Spleen (tissue), 7 donors: ENCODE data around the gene PLA2G4B.

Experiments
- POLR2A ChIP-seq, 3 donors: fragments of 450-650 bp; IDR thresholded peaks; one replicate each; pipeline ENCODE4 v1.5.1; 2017; ENCODE audit warnings: antibody characterized with exemption in 3 of 3, mild to moderate bottlenecking in 1 of 3
- TF ChIP-seq, protein P1 (sequence below), 11 experiments: fragments of 200-600 bp in 7 of 11; fragments of 450-650 bp in 4 of 11; sonication (generic) in 4 of 11; IDR thresholded peaks in 8 of 11; conservative IDR thresholded peaks in 3 of 11; 1 replicate in 7 of 11; 2 replicates in 4 of 11; pipeline versions ENCODE4 v1.4.0 to v1.8.0; 2016 to 2021; ENCODE audit warnings: antibody characterized with exemption in 11 of 11, inconsistent platforms in 4 of 11, mild to moderate bottlenecking in 1 of 11
- donor health status: DM: no; HTN: no; CAD: no; lungs with moderate emphysema.
- donor health status: DM: no; HTN: no; CAD: no.
- donor health status: DM: no; HTN: no; CAD: no.

DNA sequence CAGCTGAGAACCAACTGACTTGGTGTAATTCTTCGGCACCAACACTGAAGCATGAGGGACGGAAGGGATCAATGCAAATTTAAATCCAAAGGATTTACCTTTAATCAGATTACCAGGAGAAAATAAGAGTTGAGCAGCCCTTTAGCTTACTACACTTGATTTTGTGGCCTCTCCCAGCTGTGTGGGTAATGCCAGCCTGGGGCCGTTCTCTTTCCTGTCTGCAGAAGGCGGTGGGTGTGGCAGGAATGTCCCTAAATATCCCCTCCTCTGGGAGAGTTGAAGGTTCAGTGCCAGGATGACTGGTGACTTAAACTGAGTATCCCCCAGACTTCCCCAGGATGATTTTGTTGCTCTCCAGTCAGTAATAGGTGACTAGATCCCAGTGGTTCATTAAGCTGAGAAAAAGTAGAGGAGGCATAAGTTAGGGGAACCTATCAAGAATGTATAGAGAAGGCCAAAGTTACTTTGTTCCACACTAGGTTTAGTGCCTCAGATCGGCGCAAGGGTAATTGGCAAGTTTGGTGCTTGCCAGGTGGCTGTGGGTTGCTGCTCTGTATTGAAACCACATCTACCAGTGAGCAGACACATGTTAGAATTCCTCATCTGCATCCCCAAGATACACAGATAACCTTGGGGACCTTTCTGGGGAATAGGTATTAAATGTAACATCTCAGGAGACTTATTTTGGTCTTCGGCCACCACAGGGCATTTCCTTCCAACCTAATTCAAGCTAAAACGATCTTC, 41.3 kb upstream of the PLA2G4B start:
- TF ChIP-seq, protein P1, sequence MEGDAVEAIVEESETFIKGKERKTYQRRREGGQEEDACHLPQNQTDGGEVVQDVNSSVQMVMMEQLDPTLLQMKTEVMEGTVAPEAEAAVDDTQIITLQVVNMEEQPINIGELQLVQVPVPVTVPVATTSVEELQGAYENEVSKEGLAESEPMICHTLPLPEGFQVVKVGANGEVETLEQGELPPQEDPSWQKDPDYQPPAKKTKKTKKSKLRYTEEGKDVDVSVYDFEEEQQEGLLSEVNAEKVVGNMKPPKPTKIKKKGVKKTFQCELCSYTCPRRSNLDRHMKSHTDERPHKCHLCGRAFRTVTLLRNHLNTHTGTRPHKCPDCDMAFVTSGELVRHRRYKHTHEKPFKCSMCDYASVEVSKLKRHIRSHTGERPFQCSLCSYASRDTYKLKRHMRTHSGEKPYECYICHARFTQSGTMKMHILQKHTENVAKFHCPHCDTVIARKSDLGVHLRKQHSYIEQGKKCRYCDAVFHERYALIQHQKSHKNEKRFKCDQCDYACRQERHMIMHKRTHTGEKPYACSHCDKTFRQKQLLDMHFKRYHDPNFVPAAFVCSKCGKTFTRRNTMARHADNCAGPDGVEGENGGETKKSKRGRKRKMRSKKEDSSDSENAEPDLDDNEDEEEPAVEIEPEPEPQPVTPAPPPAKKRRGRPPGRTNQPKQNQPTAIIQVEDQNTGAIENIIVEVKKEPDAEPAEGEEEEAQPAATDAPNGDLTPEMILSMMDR (IDR thresholded peaks at IDR 0.05 in 8 of 11, conservative IDR thresholded peaks at IDR 0.05 in 3 of 11) = no peak
- no peak for TF ChIP-seq POLR2A (IDR thresholded peaks at IDR 0.05)
